Measurements from ENCODE around the gene SYNPR.

Gene SYNPR

DNA sequence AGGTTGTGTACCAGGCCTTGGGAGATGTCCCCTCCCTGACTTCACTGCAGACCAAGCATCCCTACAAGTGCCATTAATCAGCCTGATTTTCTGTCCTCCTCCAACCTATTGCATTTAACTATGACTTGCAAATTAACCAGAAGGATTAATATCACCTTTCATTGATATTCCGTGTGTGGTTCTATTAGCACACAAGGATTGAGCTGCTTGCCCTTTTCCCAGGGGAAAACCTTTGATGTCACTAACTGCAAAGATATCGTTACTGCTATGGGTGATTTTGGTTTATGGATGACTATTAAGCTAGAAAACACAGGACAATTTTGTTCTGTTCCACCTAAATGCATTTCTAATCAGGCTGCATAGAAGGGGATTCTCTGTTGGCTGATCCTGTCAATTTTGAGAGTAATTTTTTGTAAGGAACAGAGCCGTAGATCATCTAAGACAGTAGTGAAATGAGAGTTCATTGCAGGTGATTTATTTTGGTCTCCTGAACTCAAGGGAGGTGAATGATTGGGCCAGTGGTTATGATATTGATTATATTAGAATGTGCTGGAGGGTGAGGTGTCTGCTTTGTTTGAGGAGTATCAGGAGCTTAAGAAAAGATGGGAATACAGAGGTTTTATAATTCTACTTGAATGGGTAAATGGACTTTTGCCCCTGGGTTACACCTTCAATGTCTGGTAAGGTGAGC lies 196.9 kb downstream of the SYNPR start:
- no peak for DNase-seq

DNA sequence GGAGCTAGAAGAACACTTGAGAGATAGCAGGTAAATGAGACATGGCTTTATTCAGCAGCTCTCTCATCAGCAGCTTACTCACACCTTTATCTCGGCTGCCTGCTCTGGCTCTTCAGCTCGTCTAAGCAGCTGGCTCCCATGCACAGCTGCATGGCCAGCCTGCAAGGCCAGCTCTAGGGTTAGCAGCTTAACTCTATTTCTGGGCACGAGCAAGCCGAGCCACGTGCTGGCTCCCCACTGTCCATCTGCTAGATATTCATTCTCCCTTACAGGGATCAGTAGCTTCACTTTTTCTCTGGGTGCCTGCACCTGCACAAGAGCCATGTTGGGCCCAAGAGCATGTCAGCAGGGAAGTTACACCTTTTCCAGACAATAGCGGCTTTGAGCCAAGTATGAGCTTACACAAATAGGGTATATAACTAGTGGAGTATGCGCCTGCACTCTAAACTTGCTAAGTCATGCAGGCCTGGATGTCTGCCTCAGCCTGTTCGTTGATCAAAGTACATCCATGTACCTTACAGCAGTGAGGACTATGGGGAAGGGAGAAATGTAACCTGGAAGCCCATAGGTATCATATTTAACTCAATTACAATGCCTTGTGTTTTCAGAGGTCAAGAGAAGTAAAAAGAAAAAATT lies 199.5 kb downstream of the SYNPR start:
- no peak for DNase-seq

DNA sequence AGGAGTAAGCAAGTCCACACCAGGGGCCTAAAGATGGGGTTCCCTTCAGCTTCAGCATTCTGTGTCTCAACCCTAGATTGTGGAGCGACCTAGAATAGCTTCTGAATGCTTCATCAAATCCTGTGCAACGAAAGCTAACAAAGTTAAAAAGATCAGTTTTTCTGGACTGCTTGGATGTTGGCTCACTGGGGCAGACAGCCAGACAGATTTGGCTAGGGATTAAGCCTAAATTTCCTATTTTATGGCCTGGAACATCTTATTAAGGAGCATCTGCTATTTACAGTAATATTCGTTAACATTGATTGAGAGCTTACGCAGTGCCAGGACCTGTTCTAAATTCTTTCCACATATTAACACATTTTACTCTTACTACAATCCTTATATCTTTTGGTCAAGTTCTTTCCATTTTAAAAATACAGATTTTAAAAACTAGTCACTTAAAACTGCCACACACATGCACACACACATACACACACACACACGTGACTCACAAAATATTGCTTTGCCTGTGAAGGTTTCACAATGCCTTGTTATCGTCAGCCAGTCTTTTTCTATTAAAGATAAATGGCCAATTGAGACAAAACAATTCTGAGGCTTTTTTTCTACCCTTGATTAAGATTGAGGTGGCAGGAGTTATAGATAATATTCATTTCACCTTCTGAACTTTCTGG lies 201.0 kb downstream of the SYNPR start:
- no peak for DNase-seq

DNA sequence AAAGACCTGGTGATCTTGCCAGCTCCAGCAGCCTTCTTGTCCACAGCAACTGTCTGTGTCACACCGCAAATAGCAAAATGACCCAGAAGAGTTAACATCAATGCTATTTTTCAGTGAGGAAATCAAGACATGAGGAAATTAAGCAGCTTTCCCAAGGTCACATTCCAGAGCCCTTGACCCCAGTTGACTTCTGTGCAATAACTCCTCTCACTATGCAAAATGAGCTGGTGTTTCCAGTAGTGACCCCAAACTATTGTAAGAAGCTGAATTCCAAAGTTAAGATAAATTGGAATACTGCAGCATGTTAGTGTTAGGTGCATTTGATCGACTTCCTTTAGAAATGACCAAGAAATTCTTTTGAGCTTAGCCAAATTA lies 201.5 kb downstream of the SYNPR start:
- no peak for DNase-seq

DNA sequence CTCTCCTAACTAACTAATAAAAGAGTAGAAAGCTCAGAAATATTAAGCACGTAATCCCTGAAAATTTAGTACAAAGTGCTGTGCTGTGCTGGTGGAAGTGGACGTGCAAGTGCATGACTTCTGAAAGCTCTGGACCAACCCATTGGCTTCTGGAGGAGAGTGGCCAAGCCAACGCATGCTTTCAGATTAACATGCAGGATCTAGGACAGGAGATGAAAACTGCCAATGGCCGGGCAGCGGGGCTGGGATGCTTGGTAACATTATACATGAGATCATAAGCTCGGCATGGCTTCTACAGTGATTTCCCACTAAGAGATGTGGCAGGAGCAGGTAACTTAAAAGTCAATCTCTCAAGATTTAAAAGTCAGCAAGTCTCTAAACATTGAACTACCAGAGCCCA lies 203.5 kb downstream of the SYNPR start:
- no peak for DNase-seq

DNA sequence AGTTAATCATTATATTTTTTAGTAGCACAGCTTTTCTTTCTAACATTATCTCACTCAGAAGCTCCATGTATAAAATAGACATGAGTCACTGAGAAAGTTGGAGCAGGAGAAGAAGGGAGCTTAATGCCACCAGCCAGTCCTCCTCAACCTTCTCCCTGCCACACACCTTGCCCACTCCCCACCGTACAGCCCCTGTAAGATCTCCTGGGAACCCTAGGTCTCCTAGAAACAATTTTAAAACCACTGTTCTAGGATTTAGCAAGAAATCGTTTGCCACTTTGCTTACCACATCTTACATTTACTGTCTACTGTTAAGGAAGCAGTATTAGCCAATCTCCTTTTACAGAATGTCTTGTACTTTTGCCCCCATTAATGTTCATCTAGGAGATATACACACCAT lies 204.2 kb downstream of the SYNPR start:
- DNase-seq, result no peak

DNA sequence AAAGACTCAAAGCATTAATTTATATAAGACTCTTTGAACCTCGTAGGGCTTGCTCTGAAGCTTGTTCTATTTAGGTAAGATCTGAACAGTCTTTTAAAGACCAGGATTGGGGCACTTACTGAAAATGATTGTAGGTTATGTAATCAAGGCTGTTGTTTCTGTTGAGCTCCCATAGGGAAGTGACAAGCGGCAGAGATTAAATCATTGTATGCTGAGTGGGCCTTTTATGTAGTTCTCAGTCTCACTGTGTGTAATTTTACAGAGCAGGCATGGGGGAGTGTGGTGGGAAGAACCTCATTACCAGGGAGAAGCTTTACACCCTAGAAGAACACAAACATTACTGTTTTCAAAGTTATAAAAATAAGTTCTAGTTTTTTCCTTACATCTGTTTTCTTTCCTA lies 214.4 kb downstream of the SYNPR start:
- DNase-seq, result no peak

DNA sequence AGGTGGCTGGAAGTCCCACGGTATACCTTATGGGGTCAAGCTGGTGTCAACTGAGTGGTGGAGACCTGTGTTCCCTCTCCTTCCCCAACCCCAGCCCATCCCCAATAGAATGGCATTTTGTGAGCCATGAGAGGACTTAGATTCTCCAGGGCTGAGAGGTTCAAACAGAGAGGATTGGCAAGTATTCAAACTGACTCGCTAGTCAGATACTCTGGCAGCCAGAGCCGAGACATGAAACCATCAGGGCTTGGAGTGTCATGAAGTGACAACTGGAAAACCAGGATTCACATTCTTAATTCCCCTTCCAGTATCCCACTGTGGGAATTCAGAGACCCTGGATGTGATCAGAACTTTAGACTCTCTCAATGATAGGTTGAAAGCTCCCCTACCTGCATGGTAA lies 215.0 kb downstream of the SYNPR start:
- DNase-seq, result no peak

DNA sequence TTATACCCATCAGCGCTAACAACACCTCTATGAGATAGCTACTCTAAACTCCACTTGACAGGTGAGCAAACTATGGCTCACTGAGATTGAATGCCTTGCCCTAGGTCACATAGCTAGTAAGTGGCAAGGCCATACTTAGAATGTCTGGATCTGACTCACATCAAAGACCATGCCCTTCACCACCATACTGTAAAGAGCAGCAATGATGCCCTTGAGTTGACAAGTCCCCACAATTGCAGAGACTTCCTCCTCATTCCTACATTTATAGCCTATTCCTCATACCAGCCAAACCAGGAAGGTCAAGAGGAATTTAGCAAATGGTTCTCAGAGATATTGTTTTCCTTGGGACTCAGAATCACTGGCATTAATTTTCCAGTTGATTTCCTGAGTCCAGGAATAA lies 216.5 kb downstream of the SYNPR start:
- no peak for DNase-seq

DNA sequence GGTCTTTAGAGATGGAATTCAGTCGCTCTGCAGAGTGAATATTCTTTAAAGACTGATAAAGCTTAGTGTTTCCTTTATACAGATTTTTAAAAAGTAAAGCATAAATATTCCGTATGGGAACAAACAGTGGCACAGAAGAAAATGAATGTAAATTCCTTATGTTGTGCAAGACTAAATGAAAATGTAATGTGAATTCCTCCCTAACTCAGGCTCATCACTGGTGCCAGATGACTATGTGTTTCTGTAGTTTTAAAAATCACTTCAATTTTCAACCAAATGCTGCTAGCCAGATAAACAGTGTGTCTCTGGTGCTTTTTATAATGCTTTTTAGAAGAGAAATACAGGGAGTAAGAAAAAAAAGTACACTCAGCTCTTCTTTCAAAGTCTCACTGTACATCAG lies 219.5 kb downstream of the SYNPR start:
- no peak for DNase-seq

DNA sequence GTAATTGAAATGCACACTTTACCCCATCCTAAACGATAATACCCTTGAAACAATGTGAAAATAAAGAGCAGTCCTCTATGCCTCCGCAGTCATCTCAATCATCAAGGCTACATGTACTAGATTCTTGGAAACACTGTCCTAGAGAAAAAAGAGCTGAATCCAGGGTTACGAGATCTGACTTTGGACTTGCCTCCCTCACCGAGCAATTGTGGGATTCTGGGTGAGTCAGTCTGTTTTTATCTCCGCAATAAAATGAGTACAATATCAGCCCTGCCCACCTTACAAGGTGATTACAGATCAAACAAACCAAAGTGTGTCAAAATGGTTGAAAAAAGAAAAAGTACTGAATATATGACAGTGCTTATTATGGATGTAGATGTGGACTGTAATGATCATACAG lies 222.1 kb downstream of the SYNPR start:
- no peak for DNase-seq

DNA sequence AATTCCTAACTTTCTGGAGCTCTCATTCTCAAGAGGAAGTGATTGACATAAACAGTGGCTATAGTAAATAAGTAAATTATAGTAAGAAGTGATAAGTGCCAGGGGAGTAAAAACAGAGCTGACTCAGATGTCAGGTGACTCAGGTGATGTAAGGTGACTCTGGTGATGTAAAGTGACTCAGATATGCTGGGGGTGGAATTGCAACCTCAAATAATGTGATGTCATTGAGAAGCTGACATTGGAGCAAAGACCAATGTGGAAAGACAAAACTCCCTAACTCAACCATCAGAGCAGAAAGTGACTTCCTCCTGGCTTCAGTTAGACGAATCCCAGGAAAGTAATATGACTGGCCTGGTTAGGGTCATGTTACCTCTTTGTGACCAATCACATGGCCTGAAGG lies 230.2 kb downstream of the SYNPR start:
- no peak for DNase-seq

DNA sequence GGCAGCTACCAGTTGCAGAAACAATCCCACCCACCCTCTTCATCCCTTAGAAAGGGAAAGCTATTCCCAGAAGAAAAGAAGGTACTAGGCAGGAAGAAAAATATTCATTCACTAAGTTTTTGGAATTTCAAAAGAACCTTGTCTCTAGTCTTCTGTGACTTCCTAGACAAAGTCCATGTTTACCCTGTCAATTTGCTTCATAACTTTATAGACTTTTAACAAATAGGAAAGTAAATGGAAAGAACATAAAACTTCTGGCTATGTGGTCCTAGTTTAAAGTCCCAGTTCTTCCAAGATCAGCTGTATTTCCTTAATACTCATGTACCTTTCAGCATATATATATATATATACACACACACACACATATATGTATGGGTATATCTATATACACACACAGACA lies 230.7 kb downstream of the SYNPR start:
- no peak for DNase-seq

DNA sequence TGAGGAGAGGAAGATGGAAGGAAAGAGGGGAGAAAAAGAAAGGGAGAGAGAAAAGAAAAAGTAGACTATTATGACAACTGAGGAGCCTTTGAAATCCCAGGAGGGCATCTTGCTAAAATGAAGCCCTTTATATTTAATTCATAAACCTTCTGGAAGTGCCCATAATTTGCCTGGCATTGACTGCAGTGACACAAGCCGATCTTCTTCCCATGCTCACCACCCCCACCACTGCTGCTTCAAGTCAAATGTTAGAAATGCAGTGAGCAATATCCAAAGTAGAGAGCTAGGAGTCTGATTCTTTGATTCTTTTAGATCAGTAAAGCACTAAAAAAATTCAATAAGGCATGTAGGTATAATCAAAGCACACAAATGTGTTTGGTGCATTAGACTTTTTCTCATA lies 235.7 kb downstream of the SYNPR start:
- DNase-seq, result no peak

DNA sequence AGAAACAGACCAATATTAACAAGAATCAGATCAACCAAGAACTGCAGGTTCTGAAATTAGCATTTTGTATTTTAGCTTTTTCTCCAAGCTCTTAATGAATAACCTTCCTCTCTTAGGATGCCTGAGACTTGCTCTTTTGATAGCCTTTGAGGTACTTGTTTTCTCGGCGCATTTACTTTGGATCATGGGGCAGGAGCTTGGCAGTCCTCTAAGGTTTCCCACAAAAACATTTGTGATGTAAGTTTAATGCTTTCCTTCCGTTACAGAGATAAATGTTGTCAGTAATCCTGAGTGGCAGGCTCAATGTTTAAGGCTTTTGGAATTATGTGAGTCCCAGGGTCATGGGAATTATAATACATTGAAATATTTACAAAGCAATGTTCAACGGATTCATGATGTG lies 236.6 kb downstream of the SYNPR start:
- DNase-seq, result no peak

DNA sequence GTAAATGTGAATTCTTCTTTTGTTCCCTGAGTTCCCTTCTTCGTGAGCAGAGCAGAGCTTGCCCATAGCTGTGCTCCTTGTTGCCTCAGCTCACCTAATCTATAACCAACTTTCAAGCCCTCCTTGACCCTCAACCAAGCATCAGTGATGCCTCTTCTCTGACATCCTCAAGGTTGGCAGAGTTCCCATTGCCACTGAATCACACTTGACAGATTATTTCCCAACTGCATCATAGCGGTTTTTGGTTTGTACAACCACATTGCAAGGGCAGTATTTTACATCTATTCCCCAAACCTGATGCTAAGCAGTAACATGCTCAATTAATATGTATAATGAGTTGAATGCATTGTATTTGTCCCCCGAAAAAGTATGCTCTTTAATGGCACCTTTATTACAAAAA lies 241.3 kb downstream of the SYNPR start:
- DNase-seq, result no peak

DNA sequence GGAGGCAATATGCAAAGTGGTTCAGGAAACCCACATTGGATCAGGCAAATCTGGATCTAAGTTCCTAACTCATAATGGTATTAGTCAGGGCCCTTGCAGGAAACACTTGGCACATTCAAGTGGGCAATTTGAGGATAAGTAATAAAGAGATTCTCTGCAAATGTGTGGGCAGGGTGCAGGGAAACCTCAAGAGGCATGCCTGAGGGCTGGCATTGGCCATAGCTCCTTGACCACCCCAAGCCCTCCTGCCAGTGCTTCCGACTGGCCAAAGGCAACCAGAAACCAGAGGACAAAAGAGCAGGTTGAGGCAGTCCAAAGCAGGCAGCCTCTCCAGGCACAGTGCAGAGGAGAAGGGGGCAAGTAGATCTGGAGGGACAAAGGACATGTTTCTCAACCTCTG lies 243.5 kb downstream of the SYNPR start:
- no peak for DNase-seq

DNA sequence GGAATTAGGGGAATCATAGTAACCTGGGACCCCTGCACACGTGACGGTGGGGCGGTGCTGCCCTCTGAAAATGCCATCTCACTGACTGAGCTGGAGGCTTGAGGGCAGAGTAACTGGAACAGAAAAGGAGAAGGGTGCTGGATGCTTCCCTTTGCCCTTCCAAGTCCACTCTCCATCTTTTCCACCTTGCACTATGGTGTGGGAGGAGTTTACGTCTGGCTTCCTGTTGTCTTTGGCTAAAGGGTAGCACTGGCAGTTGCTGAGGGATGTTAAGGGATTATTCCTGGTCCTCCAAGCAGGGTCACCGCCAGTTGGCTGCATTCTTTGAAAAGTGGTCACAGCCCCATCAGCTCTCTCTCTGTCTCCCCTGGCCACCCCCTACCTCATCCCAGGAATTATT lies 245.0 kb downstream of the SYNPR start:
- DNase-seq, result no peak

DNA sequence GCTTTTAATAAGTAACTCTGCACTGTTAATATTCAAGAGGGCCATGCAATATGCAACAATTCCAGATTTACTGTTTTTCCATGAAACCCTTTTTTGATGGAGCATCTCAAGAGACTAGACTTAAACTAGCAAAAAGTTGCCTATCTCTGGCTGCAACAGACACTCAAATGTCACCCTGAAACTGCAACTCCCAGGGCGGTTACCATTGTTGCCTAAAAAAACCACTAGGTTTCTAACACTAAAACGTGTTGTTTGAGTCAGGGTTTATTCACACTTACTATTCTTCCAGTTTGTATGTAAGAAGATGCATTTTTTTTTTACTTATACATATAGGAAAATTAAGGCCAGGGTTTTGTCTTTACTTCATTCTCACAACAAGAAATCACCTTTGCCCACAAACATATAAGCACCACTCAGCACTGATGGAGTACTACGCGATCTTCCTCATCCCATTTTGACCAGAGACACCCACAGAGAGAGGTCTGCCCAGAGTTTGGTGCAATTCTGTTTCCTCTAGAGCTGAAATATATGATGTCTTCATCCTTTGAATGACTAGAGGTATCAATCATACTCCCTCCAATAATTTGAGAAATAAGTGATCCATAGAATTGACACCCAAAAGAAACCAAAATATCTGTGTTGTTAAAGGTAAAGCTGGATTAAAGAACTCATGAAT lies 250.4 kb downstream of the SYNPR start:
- DNase-seq, result no peak

DNA sequence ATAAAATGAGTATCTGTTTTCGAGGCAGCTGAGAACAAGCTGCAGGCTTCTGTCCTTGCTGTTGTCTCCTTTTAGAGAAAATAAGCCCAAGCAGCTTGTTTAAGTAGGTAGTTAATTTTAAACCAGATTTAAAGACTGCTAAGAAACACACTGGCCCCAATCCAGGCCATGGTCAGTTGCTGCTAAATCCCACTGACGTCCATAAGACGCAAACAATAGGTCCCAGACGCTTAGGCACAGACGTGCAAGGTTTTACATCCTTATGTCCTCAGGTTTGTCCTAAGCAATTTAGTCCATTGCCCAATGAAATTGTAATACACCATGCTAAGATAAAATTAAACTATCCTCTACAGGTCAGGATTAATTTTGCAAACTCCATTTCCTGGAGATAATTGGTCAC lies 254.4 kb downstream of the SYNPR start:
- no peak for DNase-seq

DNA sequence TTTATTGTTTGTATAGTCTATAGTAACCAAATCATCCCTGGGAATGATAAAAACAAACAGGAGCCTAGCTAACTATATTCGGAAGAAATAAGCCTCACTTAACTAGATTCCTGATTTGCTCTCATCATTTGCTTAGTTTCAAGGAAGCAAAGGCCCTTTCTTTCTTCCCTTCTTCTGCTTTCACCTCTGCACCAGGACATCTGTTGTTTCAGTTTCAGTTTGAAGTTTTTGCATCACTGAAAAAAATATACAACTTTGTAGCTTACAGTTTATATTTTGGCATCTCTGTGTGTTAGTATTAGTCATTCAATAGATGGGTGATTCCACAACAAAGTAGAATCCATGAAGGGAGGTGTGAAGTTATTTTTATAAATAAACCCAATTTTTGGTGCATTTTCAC lies 260.8 kb downstream of the SYNPR start:
- no peak for DNase-seq

DNA sequence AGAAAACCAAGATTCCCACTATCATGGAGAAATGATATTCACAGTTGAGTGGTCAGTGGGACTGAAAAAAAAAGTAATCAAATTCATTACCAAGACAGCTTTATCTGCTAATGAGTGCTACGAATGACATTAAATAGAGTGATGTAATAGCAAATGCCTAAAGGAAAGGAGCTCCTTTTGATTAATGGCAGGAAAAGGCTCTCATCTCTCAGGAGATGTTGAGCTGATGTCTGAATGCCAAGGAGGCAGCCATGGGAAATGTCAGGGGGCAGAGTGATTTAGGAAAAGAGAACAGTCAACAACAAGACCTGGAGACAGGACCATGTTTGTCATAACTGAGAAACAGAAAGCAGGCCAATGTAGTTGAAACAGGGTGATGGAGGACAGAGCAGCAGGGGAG lies 277.7 kb downstream of the SYNPR start:
- DNase-seq, result no peak

DNA sequence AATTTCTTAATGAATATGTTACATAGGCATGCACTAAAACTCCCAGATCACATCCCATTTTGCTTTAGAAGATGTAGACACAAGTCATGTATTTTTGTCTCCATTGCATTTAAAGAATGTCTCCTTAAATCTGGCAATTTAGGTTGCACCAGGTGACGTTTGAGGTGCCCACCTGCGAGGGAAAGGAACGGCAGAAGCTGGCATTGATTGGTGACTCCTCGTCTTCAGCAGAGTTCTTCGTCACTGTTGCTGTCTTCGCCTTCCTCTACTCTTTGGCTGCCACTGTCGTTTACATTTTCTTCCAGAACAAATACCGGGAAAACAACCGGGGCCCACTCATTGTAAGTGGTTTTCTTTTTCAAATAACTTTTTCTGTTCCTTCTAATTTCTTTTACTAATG lies 278.3 kb downstream of the SYNPR start:
- no peak for DNase-seq

DNA sequence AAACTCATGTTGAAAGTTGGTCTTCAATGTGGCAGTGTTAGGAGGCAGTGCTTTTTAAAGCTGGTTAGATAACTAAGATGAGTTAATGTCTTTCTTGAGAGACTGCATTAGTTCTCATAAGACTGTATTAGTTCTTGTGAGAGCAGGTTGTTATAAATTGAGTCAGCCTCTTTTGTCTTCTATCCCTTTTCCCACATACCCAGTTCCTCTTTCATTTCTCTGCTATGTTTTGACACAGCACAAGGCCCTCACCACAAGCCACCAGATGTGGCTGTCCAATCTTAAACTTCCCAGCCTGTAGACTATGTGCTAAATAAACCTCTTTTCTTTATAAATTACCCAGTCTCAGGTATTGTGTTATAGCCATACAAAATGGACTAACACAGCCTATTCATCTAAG lies 279.8 kb downstream of the SYNPR start:
- DNase-seq, result no peak

All from NCI-H2029 treated with DMSO at 0.1 percent for 48 hours (cell line).